GM21381 (cell line): ENCODE data around the gene OR51E2.

Source experiments
- ATAC-seq: cut with Tn5 transposase; IDR thresholded peaks from one replicate; pipeline ENCODE4 v1.9.1; 2021; ENCODE audit warnings: mild to moderate bottlenecking, moderate library complexity; ENCODE audit not compliant: unreplicated experiment

The OR51E2 gene

DNA sequence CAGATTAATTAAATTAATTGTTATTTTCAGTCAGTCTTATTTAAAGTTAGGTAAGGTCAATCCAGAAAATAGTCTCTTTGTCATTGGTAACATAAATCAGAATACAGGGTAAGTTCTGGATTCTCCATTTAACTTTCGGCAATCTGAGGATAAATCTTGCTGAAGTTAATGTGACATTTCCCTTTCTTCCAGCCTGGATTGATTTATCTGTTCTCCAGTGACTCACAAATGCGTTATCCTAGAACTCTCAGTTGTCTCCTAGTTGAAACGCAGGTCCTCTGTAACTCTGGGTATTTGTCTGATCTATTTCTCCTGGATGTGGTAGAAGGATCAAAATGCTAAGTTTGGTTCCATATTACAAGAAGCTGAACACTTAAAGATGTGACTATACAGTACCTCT, 32.9 kb downstream of the OR51E2 start:
- no peak for ATAC-seq

DNA sequence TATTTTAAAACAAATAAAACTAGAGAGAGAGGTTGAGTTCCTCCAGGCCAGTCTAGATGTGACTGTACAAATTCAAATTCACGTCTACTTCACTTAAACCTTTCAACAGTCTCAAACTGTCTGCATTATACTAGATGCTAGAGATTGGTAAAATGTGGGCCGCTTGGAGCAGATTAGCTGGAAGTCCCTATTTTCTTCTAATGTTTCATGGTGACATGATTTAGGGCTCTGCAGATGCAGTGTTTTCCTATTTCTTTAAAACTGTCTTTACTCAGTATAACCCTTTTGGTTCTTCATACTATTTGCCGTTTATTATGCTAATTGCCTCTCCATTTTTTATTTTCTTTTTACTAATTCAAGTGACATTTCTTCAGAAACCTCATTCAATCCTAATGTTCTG, 33.5 kb downstream of the OR51E2 start:
- no peak for ATAC-seq

DNA sequence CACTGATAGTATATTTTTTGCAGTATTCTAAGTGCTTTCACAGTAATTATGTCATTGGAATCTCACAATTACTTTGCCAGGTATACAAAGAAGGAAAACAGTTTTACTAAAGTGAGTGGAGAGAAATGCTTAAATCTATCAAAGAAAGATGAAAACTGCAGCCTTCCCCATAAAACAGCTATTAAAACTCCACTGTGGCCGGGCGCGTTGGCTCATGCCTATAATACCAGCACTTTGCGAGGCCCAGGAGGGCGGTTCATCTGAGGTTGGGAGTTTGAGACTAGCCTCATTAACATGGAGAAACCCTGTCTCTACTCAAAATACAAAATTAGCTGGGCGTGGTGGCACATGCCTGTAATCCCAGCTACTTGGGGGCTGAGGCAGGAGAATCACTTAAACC, 34.8 kb downstream of the OR51E2 start:
- no peak for ATAC-seq

DNA sequence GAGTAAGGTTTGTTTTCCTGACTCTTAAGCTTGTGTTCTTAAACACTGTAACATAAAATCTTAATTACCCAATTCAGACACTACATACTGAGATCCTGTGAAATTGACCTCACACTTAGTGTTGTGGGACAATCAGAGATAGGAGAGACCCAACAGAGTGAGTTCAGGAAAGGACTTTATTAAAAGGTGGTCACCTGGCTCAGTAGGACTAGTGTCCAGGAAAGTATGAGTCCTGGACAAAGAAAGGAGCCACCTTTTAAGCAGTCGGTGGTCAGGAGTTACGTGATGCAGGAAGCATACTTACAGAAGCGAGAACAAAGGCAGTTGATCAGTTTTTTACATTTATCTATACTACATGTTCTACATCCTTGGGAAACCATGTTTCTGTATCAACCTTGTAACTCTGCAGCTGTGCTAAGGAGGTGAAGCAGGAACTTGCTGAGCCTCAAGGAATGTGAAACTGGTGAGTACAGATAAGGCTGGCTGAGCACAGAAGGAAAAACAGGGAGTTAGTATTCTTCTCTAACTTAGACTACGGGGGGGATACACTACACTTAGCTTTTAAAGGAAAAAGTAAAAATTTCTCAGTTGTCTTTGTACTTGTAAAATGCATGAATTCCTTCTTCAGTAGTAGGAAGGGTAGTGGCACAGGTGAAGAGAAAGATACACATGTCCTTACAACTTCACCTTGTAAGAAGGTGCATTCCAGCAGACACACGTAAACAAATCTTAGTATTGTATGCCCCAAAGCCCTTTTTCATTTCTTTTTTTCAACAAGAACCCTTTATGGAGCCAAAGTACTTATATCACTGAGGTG, 38.8 kb downstream of the OR51E2 start:
- ATAC-seq: no peak

DNA sequence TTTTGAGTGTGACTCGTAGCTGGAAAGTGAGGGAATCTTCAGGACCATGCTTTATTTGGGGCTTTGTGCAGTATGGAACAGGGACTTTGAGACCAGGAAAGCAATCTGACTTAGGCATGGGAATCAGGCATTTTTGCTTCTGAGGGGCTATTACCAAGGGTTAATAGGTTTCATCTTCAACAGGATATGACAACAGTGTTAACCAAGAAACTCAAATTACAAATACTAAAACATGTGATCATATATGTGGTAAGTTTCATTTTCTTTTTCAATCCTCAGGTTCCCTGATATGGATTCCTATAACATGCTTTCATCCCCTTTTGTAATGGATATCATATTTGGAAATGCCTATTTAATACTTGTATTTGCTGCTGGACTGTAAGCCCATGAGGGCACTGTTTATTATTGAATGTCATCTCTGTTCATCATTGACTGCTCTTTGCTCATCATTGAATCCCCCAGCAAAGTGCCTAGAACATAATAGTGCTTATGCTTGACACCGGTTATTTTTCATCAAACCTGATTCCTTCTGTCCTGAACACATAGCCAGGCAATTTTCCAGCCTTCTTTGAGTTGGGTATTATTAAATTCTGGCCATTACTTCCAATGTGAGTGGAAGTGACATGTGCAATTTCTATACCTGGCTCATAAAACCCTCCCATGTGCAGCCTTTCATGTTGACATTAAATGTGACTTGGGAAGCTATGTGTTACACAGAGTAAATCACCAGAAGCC, 42.9 kb downstream of the OR51E2 start:
- no peak for ATAC-seq

DNA sequence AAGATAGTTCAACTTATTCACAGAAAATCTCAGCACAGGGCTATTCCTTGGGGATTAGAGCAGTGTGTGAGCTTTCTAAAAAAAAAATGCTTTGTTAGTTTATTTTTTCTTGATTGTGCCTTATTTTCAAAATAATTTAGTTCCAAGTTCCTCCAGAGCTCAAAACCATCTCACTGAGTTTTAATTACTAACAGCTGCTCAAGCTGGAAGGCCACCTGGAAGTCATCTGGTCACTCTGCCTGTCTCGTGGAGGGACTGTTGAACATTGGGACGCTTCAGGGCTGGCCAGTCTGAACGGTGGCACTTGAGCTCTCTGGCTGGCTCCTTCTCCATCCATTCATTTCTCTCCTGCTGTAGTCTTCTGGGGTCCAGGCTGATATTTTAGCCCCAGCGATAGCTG, 49.9 kb downstream of the OR51E2 start:
- no peak for ATAC-seq

DNA sequence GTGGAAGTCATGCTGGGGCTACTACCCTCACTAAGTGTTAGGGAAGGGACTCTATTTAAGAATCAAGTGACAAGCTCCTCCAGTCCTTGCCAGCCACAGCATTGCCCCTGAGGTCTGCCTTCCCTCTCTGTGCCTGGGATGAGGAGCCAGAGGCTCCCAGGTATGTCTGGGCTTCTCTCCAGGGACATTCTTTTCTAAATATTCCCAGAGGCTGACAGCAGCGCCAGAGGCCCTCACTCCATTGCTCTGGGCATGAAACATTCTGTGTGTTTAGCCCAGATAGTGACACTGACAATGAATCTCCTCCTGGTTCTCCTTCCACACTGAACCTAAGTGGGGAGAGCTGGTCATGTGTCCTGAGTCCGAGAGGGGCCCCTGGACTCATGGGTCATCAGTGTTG, 51.7 kb downstream of the OR51E2 start:
- no peak for ATAC-seq

DNA sequence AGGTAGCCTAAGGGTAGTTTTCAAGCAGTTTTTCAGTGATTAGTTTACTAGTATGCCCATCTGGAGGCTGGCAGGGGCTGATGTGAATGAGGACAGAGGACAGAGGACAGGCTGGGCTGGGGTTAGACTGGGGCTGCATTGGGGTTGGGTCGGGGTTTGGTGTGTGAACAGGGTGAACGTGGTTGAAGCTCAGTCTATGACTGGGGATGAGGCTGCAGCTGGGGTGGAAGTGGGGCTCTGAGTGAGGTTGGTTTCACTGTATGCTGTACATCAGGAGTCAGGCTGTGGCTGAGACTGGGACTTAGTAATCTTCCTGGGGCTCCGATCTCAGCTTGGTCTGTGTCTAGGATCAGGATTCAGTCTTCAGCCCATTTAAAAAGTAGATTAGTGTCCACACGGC, 53.4 kb downstream of the OR51E2 start:
- ATAC-seq: no peak

DNA sequence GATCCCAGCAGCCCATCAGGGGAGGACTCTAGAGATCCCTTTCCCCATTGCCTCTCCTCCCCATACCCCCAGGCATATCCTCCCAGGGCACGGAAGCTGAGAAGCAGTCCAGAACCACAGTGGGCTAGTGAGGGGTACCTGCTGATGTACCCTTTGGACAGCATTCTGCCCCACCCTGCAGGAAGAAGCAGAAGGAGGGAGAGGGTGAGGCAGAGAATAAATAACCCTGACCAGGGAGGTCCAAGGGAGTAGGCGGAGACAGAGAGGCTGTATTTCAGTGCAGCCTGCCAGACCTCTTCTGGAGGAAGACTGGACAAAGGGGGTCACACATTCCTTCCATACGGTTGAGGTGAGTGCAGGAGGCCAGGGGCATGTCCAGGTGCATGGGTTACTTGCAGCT, 54.0 kb downstream of the OR51E2 start, which contains the start of gene OR51E1:
Gene OR51E1 (plus strand): TSS at position 301 of the 400 bp plus-strand sequence. CDS start 8,545 bp downstream, outside the sequence.
- ATAC-seq: no peak

DNA sequence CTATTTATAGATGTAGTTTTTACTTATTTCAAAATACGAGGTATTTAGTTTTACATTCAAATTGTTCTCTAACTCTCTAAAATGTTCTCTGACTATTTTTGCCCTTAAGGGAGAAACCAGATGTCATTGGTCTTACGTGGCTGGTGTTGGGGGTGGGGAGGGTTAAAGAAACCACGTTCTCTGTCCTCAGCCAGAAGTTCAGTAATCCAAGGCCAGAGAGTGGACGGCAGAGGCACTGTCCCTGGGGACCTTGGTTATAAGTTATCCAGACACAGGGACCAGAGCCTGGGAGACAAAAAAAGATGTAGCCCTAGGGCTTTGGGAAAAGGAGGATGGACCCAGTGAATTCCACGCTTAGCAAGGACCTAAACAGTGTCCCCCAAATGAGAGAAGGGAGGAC, 54.6 kb downstream of the OR51E2 start:
- ATAC-seq: no peak

DNA sequence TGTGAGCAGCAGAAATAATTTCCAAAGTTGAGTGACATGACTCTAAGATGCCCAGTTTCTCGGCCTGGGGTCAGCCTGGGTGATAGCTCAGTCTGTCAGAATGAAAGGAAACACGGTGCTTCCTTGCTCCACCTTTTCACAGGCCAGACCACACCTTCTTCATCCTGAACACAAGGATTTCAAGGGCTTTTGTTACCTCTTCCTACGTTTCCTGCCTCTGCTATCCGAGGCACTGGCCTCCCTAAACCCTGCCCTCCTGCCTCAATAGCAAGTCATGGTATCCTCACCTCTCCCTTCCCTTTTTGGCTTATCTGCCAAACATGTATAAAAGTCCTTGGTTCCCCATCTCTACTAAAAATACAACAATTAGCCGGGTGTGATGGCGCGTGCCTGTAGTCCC, 55.6 kb downstream of the OR51E2 start:
- no peak for ATAC-seq

DNA sequence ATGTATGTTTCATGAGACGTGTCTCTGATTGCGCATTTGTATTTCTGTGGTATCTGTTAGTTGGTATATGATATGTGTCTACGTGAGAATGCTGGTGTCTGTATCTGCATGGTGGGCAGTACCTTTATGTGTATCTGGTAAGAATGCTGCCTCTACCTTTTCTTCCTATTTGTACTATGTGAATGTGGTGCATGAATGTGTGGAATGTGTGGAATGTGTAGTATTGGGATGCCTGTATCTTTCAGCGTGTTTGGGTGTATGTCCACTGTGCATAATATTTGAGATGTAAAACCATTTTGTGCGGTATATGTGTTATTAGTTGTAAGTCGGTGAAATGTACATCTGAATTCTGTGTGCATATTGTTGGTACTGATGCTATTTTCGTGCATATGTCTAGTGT, 56.2 kb downstream of the OR51E2 start:
- no peak for ATAC-seq

DNA sequence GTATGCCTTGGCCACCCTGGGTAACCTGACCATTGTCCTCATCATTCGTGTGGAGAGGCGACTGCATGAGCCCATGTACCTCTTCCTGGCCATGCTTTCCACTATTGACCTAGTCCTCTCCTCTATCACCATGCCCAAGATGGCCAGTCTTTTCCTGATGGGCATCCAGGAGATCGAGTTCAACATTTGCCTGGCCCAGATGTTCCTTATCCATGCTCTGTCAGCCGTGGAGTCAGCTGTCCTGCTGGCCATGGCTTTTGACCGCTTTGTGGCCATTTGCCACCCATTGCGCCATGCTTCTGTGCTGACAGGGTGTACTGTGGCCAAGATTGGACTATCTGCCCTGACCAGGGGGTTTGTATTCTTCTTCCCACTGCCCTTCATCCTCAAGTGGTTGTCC, 57.7 kb downstream of the OR51E2 start:
- ATAC-seq: no peak

DNA sequence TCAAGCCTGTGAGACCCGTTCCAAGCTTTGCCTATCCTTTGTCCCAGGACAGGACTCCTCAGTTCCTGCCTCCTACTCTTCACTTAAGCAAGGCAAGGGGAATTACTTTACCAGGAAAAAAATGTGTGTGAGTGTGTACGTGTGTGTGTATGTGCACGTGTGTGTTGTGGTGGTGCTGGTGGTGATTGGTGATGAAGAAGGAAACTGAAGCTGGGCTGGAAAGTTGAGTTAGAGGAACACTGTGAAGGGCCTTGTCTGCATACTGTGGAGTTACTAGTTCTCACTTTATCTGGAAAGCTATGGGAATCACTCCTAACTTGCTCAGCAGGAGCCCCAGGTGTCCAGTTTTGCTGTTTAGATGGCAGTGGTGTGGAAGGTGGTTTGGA, 60.0 kb downstream of the OR51E2 start:
- no peak for ATAC-seq

DNA sequence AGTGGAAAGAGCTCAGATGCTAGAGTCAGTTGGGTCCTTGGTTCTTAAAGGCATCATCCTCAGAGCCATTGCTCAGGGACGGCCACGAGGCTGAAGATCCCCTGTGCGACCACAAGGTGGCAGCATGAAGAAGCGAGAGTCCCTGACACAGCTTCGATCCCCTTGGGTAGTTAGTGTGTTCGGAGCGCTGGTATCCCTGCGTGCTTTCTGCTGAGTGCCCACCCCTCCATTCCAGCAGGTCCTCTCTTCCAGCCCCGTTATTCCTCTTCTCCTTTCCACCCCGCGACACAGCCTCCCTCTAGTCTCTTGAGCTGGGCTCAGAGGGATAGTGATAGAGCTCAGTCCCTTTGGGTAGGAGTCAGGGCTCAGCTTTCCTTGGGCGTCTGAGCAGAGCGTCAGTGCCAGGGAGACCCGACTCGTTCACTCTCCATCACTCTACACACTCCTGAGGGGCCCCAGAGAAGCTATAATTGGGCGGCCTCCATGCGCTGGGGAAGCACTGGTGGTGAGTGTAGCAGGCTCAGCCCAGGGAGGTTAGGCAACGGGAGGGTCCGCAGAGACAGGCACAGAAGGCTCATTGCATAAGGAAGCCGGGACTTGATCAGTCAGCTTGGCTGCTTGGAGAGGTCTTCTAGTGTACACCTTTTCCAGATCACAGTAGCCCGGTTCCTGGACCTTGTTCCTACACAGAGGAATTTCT, 60.5 kb downstream of the OR51E2 start, which contains the start of gene OR51D1:
Gene OR51D1 (plus strand): TSS at position 516 of the 700 bp plus-strand sequence. CDS start 2,314 bp downstream, outside the sequence.
- peak; percentile 98 for ATAC-seq

DNA sequence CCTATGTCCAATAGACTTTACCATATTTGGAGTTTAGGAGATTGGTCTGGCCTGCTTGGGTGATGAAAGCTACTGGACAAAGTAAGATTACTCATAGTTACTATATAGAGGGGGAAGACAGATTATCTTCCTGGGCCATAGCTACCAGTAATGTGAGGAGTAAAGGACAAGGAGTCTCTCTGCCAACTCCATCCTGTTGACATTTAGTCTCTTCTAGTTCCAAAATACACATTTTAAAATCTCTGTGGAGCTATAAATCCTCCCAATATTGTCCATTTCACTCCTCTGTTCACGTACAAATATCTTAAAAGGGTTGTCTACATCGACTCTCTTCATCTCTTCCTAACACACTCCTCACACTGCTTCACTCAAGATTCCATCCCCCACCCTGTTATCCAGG, 61.5 kb downstream of the OR51E2 start:
- ATAC-seq: no peak
